Stimulated activated CD4-positive, alpha-beta T cell treated with anti-CD3 and anti-CD28 coated beads, Interleukin-1b, Interleukin-23, amount 100 ng/mL, for 4 hours (primary cell): Measurements from ENCODE around the gene PDK1.
"Not testable (repeated sequence)": the region's sequence is repeated elsewhere in the genome, so short reads cannot be mapped to it uniquely, and the experiment has no call there.

ENCODE experiments used
- DNase-seq, 2 donors: peaks; one replicate each; pipeline ENCODE4 v3.0.0-alpha.2; 2020; ENCODE audit warnings: low read depth in 2 of 2

The PDK1 gene

DNA sequence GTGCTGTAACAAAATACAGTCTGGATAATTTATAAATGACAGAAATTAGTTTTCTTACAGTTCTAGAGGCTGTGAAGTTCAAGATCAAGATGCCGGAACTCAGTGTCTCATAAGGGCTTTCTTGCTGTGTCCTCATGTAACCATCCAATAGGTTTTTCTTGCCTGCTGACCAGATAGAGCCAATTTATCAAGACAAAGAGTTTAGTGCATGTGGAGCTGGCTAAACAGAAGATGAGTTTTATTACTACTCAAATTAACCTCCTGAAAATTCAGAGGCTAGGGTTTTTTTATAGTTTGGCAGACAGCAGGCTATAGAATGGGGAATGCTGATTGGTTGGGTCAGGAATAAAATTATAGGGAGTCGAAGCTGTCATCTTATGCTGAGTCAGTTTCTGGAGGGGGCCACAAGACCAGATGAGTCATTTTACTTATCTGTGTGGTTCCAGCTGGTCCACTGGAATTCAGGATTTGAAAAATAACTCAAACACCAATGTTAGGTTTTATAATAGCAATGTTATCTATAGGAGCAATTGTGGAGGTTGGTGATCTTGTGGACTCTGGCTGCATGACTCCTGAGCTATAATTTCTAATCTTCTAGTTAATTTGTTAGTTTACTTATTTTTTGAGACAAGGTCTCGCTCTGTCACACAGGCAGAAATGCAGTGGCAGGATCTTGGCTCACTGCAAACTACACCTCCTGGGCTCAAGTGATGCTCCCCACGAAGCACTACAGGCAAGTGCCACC lies 3.2 kb upstream of the PDK1 start:
- no peak for DNase-seq

DNA sequence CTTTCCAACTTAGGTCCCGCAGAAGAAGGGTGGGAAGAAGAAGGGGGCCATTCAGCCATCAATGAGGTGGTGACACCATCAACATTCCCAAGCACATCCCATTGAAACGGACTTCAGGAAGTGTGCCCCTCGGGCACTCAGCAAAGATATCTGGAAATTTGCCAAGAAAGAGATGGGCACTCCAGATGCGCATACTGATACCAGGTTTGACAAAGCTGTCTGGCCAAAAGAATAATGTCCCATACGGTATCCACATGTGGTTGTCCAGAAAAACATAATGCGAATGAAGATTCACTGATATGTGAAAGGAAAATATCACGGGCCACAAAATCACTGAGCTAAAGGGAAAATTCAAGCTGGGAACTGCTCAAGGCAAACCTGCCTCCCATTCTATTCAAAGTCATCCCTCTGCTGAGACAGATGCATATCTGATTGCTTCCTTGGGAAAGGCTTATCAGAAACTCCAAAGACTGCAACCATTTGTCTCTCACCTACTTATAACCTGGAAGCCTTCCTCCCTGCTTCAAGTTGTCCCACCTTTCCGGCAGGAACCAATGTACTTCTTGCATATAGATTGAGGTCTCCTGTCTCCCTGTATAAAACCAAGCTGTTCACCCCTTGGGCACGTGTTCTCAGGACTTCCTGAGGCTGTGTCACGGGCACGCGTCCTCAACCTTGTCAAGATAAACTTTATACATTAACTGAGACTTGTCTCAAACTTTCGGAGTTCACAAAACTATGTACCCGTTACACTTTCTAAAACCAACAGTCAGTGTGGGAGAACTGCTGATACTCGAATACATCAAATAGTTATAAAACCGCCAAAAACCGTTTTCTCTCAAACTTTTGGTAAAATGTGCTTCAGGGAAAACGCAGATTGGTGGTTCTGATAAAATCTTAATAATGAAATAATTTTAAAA lies 1.3 kb upstream of the PDK1 start:
- DNase-seq = no peak

DNA sequence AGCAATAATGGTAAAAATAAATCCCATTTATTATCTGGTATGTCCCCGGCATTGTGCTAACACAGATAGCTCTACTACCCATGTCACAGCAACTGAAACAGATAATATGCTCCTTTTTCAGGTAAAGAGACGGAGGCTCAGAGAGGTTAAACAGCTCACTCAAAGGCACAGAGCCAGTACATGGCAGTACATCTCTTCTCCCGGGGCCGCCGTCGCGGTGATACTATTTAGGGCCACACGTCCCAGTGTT lies 693 bp upstream of the PDK1 start:
- DNase-seq = no peak

DNA sequence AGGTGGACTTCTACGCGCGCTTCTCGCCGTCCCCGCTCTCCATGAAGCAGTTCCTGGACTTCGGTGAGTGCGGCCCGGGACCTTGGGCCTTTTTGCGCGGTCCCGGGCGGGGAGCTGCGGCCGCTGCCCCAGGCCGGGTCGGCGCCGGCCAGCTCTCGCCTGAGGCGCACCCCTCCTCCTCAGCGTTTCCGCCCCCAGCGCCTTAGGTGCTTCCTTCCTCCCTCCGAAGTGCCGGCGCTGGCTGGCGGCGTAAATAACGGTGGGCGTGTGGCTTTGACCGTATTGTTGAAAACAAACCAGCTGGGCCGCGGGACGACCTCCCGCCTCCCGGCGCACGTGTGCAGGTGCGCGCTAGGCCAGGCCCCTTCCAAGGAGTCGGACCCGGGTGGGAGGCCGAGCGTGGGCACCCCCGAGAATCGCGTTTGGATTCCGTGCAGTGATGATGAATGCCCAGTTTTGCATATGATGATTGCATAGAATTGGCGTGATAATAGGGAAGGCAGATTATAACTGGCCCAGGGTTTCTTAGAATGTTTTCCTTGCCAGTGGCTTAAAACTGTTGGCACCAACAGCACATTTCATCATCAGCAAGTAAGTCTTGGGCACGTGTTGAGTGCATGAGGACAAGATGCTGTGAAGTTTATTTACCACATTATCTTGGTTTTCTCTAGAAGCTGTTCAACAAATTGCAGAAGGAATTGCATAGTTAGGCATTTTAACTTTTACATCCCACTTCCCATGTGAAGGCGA lies 569 bp downstream of the PDK1 start:
- peak; percentile 27 to 53 for DNase-seq

DNA sequence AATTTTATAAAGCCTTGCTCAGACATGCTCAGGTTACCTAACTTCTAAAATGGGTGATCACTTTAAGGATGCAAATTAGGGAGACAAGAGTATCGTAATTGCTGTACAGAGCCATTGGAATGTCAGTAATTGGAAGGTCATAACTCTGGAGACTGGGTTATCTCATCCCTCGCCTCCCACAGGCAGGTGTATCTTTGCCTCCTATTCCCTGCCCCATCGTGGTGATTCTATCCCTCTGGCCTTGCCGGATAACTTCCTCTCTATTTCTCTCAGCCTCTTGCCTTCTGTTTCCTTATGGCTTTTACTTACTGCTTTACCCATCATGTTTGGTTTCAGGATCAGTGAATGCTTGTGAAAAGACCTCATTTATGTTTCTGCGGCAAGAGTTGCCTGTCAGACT lies 2.5 kb downstream of the PDK1 start:
- no peak for DNase-seq

DNA sequence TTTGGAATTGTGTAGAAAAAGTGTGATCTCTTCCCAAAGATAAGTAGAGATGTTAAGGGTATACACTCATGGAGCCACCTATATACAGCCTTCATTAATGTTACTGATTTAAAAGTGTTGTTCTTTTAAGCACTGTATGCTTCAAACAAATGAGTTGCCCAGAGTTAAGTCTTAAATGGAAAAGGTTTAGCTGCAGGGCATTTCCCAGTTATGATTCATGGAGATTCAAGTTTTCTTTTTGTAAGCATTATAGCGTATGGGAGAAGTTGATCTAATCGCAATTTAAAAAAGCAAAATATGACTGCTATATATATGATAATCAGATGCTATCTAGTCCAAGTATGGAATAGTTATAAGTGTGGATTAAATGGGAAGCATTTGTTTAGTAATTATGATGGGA lies 4.8 kb downstream of the PDK1 start:
- DNase-seq = no peak

DNA sequence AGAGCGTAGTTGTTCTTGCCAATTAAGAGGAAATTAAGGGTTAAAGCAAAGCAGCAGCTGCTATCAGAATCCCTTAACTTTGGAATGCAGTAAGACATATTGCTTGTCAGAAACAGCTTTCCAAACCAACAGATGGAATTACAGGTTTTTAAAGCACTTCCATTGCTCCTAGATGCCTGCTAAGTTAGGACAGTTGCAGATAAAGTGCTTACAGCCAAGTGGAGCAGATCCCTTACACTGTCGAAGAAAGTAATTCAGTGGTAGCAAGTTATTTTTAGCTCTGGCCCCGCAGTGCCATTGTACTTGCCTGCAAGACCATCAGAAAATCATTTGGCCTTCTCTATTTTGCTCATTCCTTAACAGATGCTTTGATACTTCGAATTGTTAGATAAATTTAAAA lies 5.4 kb downstream of the PDK1 start:
- no peak for DNase-seq

DNA sequence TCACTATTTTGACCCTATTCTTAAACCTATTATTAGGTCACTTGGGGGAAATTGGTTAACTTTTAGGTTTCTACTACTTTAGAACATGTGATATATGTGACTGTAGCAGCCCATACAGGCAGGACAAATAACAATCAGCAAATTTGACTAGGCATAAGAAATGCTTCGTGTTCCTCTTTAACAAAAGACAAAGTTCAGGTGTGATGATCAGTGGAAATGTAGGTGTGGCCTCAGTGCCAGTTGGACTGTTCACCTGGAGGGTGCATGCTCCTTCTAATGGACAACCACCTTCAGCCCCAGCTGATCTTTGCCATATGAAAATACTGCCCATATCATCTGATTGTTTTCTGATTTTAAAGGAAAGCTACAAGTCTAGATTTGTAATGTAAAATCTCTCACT lies 6.4 kb downstream of the PDK1 start:
- DNase-seq = no peak

DNA sequence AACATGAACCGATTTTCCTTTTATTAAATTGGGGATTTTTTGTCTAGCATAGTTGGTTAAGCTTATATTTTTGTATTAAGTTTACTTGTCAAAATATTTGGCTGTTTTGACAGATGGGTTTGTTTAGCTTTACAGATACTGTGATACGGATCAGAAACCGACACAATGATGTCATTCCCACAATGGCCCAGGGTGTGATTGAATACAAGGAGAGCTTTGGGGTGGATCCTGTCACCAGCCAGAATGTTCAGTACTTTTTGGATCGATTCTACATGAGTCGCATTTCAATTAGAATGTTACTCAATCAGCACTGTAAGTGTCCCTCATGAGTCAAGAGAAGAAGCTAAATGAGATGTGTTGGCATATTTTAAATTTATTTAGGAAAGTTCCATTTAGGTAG lies 8.5 kb downstream of the PDK1 start:
- no peak for DNase-seq

DNA sequence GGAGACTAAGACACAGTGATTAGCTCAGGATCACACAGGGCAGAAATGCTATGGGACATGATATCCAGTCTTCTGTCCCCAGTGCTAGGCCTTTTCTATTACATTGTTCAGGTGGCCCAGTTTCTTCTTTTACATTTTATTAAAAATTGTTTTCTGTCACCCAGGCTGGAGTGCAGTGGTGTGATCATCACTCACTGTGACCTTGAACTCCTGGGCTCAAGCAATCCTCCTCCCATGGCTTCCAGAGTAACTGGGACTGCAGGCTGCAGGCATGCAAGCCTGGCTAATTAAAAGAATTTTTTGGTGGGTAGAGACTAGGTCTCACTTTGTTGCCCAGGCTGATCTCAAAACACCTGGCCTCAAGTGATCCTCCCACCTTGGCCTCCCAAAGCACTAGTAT lies 15.4 kb downstream of the PDK1 start:
- no peak for DNase-seq

DNA sequence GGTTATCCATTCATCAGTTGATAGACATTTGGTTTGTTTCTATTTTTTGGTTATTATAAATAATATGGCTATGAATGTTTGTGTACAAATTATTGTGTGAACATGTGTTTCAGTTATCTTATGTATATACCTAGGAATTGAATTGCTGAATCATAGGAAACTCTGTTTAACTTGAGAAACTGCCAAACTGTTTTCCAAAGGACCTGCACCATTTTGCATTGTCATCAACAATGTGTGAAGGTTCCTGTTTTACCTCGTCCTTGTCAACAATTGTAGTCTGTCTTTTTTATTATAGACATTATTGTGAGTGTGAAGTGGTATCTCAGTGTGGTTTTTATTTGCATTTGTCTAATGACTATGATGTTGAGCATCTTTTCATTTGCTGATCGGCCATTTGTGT lies 17.1 kb downstream of the PDK1 start:
- DNase-seq = no peak

DNA sequence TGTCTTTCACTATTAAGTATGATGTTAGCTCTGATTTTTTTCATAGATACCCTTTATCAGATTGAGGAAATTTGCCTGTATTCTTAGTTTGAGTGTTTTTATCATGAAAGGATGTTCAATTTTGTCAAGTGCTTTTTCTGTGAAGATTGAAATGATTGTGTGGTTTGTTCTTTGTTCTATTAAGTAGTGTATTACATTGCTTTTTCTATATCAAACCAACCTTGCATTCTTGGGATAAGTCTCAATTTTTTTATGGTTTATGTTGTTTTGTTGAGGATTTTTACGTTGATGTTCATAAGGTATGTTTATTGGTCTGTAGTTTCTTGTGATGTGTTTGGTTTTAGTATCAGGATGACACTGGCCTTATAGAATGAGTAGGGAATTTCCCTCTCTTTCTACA lies 19.1 kb downstream of the PDK1 start:
- no peak for DNase-seq

DNA sequence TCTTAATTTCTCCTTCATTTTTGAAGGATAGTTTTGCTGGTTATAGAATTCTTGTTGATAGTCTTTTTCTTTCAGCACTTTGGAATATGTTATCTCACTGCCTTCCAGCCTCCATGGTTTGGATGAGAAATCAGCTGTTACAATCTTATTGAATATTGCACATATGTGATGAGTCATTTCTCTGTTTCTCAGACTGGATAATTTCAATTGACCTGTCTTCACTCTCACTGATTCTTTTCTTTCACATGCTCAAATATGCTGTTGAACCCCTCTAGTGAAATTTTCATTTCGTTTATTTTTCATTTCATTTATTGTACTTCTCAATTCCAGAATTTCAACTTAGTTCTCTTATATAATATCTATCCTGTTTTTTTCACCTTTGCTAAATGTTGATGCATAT lies 22.2 kb downstream of the PDK1 start:
- DNase-seq = no peak

DNA sequence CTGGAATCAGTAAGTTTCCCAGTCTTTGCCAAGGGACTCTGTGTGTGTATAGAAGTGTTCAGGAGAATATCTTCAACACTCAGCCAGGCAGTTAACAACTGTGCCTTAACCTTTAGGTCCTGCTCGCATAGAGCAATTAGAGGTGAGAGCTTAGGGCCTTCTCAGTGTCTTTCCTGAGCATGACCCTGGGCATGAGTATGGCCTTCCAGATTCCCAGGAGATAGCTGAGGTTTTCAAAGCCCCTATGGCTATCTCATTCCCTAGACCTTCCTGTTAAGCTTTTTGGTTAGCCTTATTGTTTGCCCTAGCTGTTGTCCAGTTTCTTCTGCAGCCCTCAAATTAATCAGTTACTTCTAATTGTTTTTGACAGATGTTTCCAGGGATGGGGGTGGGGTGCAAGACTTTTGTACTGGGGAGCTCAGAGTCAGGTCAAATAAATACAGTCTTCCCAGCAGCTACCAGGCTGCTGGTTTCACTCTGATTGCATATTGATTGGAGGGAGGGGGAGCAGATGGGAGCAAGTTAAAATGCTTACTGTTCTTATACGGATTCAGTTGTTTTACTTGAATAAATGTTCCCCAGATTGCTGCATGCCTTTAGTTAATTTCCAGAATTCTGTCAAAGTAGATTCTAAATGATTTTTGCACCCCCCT lies 23.1 kb downstream of the PDK1 start:
- no peak for DNase-seq

DNA sequence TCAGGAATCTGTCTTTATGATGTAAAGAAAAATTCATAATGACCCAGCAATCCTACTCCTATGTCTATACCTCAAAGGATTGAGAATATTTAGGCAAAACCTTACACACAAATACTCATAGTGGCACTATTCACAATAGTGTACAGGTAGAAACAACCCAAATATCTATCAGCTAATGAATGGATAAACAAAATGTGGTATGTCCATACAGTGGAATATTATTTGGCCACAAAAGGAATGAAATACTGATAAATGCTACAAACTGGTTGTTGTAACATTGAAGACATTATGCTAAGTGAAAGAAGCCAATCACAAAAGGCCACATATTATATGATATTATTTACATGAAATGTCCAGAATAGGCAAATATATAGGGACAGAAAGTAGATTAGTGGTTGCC lies 24.7 kb downstream of the PDK1 start:
- DNase-seq = no peak

DNA sequence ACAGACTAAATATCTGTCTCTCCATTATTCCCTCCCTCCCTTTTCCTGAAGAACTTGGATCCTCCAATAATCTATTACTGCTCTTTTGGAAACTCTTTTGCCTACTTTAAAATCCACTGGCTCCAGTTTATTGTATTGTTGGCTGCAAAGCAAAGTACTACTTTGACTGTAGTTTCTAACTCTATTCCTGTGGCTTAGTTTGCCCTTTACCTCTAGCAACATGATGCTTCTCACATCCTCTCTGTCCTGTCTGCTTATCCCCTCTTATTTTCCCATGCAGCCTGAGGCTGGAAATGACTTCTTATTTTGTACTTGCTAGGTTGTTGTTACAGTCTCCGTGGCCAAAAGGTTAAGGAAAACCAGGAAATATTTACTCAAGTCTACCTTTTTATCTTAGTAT lies 26.8 kb downstream of the PDK1 start:
- DNase-seq = no peak

DNA sequence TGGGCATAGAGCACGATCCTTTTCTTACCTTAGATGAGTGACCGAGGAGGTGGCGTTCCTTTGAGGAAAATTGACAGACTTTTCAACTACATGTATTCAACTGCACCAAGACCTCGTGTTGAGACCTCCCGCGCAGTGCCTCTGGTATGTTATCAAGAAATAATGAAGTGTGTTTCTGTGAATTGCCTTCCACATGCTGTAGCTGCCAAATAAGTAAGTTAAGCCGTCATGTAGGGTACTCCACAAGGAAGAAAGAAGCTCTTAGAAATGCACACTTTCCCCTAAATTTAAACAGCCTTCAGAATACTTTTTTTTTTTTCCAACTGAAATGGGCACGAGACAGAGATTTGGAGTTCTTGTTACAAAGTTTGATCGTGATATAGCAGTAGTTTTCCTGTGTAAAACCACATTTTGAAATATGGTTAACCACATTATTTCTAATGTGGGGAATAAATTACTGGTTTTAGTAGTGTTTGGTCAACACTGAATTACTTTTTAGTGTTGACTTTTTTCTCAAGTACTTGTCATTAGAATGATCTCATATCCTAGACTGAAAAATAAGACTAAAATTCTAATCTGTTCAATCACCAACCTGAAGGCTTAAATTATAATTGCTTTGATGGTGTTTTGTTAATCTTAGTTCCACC lies 30.5 kb downstream of the PDK1 start:
- DNase-seq = no peak

DNA sequence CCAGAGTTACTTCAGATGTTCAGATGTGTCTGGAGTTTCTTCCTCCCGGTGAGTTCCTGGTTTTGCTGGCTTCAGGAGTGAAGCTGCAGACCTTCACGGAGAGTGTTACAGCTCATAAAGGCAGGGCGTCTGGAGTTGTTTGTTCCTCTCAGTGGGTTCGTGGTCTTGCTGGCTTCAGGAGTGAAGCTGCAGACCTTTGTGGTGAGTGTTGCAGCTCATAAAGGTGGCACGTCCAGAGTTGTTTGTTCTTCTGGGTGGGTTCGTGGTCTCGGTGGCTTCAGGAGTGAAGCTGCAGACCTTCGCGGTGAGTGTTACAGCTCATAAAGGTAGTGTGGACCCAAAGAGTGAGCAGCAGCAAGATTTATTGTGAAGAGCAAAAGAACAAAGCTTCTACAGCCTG lies 31.3 kb downstream of the PDK1 start:
- not testable (repeated sequence) for DNase-seq

DNA sequence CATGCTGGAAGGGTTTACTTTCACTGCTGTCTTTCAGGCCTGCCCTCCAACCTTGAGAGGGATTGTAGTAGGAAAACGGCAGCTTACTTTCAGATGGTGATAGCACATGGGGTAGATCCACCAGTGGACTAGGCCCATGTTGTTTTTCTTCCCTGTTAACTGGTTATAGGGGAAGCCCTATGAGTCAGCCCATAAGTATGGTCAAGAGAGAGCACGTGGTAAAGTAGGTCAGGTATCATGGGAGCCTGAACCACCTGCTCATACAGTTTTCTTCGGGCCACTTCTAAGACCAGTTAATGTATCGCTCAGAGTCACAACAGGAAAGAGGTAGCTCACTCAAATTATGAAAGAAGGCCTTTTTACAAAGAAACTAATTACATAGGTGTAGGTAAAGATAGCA lies 33.0 kb downstream of the PDK1 start:
- no peak for DNase-seq

DNA sequence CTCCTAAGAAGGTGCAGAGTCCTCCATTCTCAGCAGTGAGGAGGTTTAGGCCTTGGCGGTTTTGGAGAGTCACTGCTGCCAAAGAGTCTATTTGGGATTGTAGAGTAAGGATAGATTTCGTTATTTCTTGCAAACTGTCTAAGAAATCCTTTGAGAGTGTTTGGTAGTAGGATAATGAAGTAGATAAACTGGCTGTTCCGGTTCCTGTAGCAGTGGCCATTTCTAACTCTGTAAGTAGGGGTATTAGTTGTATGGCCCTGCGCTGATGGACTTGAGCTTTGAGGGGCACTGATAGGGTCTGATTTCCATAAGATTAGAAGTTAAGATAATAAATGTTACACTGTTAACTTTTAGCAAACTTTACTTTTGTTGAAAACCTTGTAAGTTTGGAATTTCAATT lies 35.5 kb downstream of the PDK1 start:
- DNase-seq = not testable (repeated sequence)

DNA sequence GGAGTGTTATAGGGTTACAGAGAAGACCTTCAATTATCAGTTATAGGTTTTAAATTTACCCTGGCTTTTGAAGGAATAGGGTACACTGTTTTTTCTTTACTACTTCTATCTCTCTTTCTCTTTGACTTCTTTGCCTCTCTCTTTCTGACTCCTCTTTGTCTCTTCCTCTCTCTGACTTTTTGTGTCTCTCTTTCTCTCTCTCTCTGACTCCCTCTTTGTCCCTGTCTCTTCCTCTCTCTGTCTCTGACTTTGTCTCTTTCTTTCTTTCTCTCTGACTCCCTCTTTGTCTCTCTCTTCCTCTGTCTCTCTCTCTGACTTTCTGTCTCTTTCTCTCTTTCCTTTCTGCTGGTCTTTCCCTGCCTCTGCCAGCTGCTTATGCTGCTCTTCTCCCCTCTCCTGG lies 36.3 kb downstream of the PDK1 start:
- not testable (repeated sequence) for DNase-seq

DNA sequence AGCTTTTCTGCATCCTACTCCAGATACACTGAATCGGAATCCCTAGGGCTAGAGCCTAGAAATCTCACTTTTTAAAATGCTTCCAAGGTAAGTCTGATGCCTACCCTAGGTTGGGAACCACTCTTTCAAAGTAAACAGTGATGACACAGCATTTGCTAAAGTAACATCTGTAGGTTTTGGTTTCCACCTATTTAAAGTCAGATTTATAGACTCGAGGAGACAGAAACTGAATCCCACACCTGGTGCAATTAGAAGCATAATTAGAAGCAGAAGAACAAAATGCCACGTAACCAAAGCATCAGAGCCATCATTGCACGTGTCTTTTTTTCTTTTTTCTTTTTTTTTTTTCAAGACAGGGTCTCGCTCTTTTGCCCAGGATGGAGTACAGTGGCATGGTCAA lies 40.9 kb downstream of the PDK1 start:
- DNase-seq = no peak
